Lower leg skin (tissue), 4 donors: ENCODE measurements around the gene ARHGAP1. TPM values are rescaled to one million over a fixed set of nuclear protein-coding genes. Genes with fewer than 3 reads are reported as not detected.
A peak's percentile ranks its signal among the peaks of the same experiment; 100 is the strongest.

Source experiments
- DNase-seq, 2 donors: peaks; one replicate each; pipeline ENCODE4 v3.0.0-alpha.2; 2019; ENCODE audit warnings: low spot score in 2 of 2
- H3K4me3 ChIP-seq: fragments of 200-600 bp; sonication (generic); 2 replicates; pipeline ENCODE4 v1.5.1; 2017; ENCODE audit warnings: mild to moderate bottlenecking, low read depth; ENCODE audit not compliant: poor library complexity, severe bottlenecking
- POLR2A ChIP-seq, 2 donors: fragments of 450-650 bp; IDR thresholded peaks; one replicate each; pipeline ENCODE4 v1.6.1; 2016 to 2017; ENCODE audit warnings: antibody characterized with exemption in 2 of 2, mild to moderate bottlenecking in 1 of 2, moderate library complexity in 1 of 2
- WGBS, 2 donors: methylation state at CpG; one replicate each; pipeline ENCODE4 v1.1.5; 2018; 5-methylcytosine and 5-hydroxymethylcytosine counted together
- intact Hi-C: fragments of 100-400 bp; cut with DNase I; formaldehyde crosslinking; loops from one replicate; pipeline ENCODE4 v1.15.0; 2023; ENCODE audit warnings: low total_unique reads
- total RNA-seq, 4 donors: library from RNA; depleted of rRNA; stranded (reverse); fragments of >200 nt; gene quantifications; one replicate each; pipeline ENCODE4 v1.1.0, GENCODE V29; 2016
- TF ChIP-seq, protein P1 (sequence below), 3 donors: fragments of 450-650 bp; IDR thresholded peaks; one replicate each; pipeline ENCODE4 v1.5.1; 2016; ENCODE audit warnings: antibody characterized with exemption in 3 of 3, mild to moderate bottlenecking in 3 of 3, moderate library complexity in 2 of 3

The ARHGAP1 gene
- total RNA-seq, 4 donors from 2014 or later: 56.4 to 70.6 (median 64.3) TPM

DNA sequence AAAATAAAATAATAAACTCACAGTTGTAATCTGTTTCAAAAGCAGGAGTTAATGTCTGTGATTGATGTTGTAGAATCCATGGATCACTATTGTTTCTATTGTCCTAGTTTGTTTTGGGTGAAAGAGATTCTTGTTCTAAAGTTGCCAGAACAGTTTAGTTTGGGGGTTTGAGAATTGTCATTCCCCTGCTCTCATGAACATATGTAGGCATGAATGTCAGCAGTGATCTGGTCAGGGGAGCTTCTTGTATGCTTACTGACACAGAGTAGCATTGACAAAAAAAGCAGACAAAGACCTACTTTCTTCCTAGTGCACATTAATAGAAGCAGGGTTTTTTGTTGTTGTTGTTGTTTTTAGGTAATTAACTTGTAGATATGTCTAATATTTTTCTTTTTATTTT, 38.6 kb downstream of the ARHGAP1 start:
- DNase-seq: no peak
- intact Hi-C loops: no loop called here
- TF ChIP-seq, protein P1, sequence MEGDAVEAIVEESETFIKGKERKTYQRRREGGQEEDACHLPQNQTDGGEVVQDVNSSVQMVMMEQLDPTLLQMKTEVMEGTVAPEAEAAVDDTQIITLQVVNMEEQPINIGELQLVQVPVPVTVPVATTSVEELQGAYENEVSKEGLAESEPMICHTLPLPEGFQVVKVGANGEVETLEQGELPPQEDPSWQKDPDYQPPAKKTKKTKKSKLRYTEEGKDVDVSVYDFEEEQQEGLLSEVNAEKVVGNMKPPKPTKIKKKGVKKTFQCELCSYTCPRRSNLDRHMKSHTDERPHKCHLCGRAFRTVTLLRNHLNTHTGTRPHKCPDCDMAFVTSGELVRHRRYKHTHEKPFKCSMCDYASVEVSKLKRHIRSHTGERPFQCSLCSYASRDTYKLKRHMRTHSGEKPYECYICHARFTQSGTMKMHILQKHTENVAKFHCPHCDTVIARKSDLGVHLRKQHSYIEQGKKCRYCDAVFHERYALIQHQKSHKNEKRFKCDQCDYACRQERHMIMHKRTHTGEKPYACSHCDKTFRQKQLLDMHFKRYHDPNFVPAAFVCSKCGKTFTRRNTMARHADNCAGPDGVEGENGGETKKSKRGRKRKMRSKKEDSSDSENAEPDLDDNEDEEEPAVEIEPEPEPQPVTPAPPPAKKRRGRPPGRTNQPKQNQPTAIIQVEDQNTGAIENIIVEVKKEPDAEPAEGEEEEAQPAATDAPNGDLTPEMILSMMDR (IDR thresholded peaks at IDR 0.05): no peak
- TF ChIP-seq POLR2A (IDR thresholded peaks at IDR 0.05): no peak
- no peak overlapping the region for H3K4me3 ChIP-seq

DNA sequence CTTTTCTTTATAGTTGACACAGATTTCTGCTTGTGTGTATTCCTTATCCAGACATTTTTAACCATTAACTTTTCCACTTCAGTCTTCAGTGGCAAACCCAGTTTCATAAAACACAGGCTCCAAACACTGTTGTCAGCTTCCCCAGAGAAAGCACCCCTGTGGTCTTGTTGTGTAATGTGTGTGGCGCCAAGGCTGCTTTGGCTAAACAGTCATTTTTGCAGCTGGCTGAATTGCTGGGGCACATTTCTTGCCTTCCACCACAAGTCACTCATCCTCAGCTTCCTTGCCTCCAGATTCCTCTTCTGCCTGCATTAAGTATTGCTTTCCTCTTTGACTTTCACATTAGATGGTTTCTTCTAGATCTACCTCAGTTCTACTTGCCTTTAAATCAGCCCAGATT, 40.5 kb downstream of the ARHGAP1 start:
- no peak for TF ChIP-seq POLR2A (IDR thresholded peaks at IDR 0.05)
- TF ChIP-seq, protein P1 (IDR thresholded peaks at IDR 0.05): no peak
- intact Hi-C loops: no loop called here
- 77 to 81% methylated on average over 1 of the region's 1 CpG for WGBS, 2 donors
- DNase-seq: peak in 1 of 2 donors; percentile 76
- H3K4me3 ChIP-seq: no peak overlapping the region

DNA sequence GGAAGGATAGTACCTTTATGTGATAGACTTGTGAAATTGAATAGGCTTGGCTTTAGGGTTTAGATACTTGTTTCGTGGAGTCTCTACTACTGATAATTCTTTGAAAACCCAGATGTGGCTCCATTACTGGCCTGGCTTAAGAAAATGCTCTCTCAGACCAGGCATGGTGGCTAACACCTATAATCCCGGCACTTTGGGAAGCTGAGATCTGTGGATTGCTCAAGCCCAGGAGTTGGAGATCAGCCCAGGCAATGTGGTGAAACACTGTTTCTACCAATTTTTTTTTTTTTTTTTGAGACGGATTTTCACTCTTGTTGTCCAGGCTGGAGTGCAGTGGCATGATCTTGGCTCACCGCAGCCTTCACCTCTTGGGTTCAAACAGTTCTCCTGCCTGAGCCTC, 42.2 kb downstream of the ARHGAP1 start:
- TF ChIP-seq POLR2A (IDR thresholded peaks at IDR 0.05): no peak
- intact Hi-C loops: no loop called here
- 84 to 87% methylated on average over 4 of the region's 4 CpGs for WGBS, 2 donors
- no peak overlapping the region for H3K4me3 ChIP-seq
- no peak for DNase-seq

DNA sequence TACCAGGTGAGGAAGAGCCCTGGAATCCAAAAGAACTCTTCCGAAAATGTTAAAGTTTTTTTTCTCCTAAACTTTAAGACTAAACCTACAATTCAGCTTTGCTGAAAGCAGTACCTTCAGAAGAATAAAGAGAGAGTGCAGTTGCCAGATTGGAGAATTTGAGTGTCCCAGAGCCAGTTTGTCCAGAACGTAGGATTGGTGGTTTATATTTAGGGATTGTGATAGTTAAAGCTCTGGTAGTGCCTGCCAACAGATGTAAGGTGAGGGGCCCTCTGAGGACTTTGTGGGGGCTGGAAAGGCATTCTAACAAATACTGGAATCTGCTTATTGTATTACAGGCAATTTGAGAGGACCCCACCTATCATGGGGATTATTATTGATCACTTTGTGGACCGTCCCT, 43.2 kb downstream of the ARHGAP1 start:
- no peak overlapping the region for H3K4me3 ChIP-seq
- intact Hi-C loops: no loop called here
- DNase-seq: no peak
- 87 to 91% methylated on average over 3 of the region's 3 CpGs for WGBS, 2 donors
- TF ChIP-seq POLR2A (IDR thresholded peaks at IDR 0.05): no peak
- TF ChIP-seq, protein P1 (IDR thresholded peaks at IDR 0.05): no peak

DNA sequence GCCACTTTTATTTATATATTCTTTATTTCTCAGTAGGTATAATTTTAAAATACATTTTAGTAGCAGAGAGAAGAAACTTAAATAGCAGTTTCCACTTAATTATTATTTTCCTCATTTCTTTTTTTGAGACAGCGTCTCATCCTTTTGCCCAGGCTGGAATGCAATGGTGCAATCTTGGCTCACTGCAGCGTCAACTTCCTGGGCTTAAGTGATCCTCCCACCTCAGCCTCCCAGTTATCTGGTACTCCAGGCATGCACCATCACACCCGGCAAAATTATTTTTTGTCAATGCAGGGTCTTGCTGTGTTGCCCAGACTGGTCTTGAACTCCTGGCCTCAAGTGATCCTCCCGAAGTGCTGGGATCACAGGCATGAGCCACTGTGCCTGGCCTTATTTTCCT, 44.8 kb downstream of the ARHGAP1 start:
- H3K4me3 ChIP-seq: no peak overlapping the region
- intact Hi-C loops: no loop called here
- TF ChIP-seq, protein P1 (IDR thresholded peaks at IDR 0.05): no peak
- no peak for TF ChIP-seq POLR2A (IDR thresholded peaks at IDR 0.05)
- DNase-seq: no peak
- 91 to 97% methylated on average over 4 of the region's 4 CpGs for WGBS, 2 donors

DNA sequence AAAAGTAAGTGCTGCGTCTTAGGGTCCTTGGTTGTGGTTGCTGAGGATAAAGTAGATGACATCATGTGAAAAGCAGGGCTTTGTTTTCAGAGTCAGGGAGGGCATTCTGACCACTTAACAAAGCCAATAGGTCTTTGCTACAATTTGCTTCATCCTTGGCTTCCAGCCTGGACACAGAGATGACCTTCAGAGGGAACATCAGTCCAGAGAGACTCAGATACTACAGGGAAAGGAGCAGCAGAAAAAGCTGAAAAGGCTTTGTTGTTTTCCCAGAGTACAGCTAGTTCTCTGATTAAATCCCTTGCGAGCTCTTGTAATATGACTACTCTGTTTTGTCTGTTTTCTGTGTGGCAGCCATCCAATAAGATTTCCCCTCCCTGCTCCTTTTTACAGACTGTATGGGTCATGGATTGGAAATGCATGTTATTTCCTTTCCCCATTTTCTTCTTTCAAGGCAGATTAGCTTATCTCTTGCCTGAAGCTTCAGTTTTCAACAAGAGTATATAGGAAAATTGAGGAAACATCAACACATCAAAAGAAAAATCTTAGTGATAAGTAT, 51.2 kb downstream of the ARHGAP1 start:
- TF ChIP-seq POLR2A (IDR thresholded peaks at IDR 0.05): no peak
- TF ChIP-seq, protein P1 (IDR thresholded peaks at IDR 0.05): no peak
- intact Hi-C loops: no loop called here
- WGBS, 2 donors: 60 to 67% methylated on average over 2 of the region's 2 CpGs
- no peak overlapping the region for H3K4me3 ChIP-seq
- peak in 1 of 2 donors; percentile 77 for DNase-seq
